Vagina (tissue), 2 donors: ENCODE results near the gene HPCAL1.

Experiments used
- CTCF ChIP-seq, 3 experiments: fragments of 450-650 bp in 2 of 3; fragments of 200-600 bp in 1 of 3; sonication (generic) in 1 of 3; IDR thresholded peaks; one replicate each; pipeline ENCODE4 v1.5.1; 2017 to 2019; ENCODE audit warnings: antibody characterized with exemption in 3 of 3, mild to moderate bottlenecking in 2 of 3, moderate library complexity in 2 of 3
- POLR2AphosphoS5 ChIP-seq, 2 donors: sonication (generic); formaldehyde crosslinking; IDR thresholded peaks; one replicate each; pipeline ENCODE4 v1.9.0; 2017; ENCODE audit warnings: antibody characterized with exemption in 2 of 2, mild to moderate bottlenecking in 2 of 2, low read depth in 1 of 2; ENCODE audit not compliant: insufficient read depth in 1 of 2

- TF ChIP-seq CTCF (IDR thresholded peaks at IDR 0.05) (no peak), POLR2AphosphoS5 (IDR thresholded peaks at IDR 0.05; ENCODE audit: insufficient read depth in 1 of 2, low read depth in 1 of 2) (no peak)
These were observed 40.5 kb downstream of the HPCAL1 start for GRCh38 chr2:10343191-10343590.
